Measurements from ENCODE around the gene ATP2A2.

DNA sequence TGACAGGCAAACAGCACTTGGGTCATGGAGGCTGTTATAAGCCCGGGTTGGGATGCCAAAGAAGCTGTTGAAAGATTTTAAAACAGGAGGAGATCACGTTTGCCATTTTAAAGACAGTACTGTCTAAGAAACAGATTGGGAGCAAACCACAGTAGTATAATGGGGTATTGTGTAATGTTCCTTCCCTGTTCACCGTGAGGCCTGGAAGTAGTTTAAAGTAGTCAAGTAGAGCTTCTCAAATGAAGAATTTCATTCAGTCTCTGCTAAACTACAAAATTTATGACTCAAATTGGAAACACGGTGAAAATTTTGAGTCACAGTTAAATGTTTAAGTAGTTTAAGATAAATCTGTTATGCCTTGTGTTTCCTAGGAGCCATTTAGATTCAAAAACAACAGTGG lies 35.8 kb downstream of the ATP2A2 start:
- TF ChIP-seq, protein P1, sequence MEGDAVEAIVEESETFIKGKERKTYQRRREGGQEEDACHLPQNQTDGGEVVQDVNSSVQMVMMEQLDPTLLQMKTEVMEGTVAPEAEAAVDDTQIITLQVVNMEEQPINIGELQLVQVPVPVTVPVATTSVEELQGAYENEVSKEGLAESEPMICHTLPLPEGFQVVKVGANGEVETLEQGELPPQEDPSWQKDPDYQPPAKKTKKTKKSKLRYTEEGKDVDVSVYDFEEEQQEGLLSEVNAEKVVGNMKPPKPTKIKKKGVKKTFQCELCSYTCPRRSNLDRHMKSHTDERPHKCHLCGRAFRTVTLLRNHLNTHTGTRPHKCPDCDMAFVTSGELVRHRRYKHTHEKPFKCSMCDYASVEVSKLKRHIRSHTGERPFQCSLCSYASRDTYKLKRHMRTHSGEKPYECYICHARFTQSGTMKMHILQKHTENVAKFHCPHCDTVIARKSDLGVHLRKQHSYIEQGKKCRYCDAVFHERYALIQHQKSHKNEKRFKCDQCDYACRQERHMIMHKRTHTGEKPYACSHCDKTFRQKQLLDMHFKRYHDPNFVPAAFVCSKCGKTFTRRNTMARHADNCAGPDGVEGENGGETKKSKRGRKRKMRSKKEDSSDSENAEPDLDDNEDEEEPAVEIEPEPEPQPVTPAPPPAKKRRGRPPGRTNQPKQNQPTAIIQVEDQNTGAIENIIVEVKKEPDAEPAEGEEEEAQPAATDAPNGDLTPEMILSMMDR (IDR thresholded peaks at IDR 0.05; ENCODE audit: low read depth, low read length), result no peak
- TF ChIP-seq POLR2A (IDR thresholded peaks at IDR 0.05; ENCODE audit: extremely low read depth, insufficient read length) (no peak), MYC (IDR thresholded peaks at IDR 0.05; ENCODE audit: low read depth, low read length) (no peak; the same call in 1 of the 2 replicates)
